ENCODE results near the gene MYBPC2. TPM values are rescaled to one million over a fixed set of nuclear protein-coding genes. Genes with fewer than 3 reads are reported as not detected.

Gene MYBPC2
- total RNA-seq, 1 donor from 2014 or later, result not detected

DNA sequence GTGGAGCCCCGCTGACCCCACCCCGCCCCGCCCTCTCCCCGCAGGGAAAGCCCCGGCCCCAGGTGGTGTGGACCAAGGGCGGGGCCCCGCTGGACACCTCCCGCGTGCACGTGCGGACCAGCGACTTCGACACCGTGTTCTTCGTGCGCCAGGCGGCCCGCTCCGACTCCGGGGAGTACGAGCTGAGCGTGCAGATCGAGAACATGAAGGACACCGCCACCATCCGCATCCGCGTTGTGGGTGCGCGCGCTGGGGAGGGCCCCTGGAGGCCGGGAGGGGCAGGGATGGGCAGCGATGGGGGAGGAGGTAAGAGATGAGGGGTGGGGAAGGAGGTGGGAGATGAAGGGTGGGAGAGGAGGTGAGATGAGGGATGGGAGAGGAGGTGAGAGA lies 26.4 kb downstream of the MYBPC2 start:
- H3K27me3 ChIP-seq (ENCODE audit: low read depth), result peaks cover 73% of the 10 kb centered on the region

DNA sequence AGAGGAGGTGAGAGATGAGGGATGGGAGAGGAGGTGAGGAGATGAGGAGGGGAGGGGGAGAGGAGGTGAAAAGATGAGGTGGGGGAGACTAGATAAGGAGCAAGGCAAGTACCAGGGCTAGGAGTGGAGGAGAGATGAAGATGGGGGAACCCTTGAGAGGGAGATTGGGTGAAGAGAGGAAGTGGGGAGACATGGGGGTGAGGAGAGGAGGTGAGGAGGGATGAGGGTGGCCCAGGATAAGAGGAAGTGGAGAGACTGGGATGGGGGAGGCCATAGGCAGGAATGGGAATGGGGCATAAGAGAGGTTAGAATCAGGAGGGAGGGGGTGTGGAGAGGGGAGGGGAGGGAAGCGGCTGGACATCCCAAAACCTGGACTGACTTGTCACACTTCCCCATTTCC lies 26.9 kb downstream of the MYBPC2 start:
- Histone ChIP-seq H3K4me3 (no peak overlapping the region), H3K27ac (replicated peaks) (no peak overlapping the region), H3K9me3 (replicated peaks) (no peaks in the 10 kb centered on the region), H3K36me3 (no peaks in the 10 kb centered on the region), H3K27me3 (ENCODE audit: low read depth) (peaks cover 77% of the 10 kb centered on the region), H3K4me1 (no peaks in the 10 kb centered on the region)
- intact Hi-C loops (cut with micrococcal nuclease), result loop anchor here (5.0 kb wide), 1 partner anchor 92 kb away; the partner anchor contains the start of gene NAPSA
- no peak for DNase-seq
- no peak for TF ChIP-seq CTCF (IDR thresholded peaks at IDR 0.05; ENCODE audit: borderline replicate concordance)

More for the DNA sequence above, 26.4 kb downstream of the MYBPC2 start:
- Histone ChIP-seq H3K4me3 (no peak overlapping the region), H3K36me3 (no peaks in the 10 kb centered on the region), H3K9me3 (replicated peaks) (no peaks in the 10 kb centered on the region), H3K27ac (replicated peaks) (no peak overlapping the region), H3K4me1 (no peaks in the 10 kb centered on the region)
- TF ChIP-seq CTCF (IDR thresholded peaks at IDR 0.05; ENCODE audit: borderline replicate concordance), result no peak
- no peak for DNase-seq
- intact Hi-C loops (cut with micrococcal nuclease), result no loop called here

GRCh38 chr19:50460161-50460765 lies 27.6 kb downstream of the MYBPC2 start:
- no peak for DNase-seq
- Histone ChIP-seq H3K9me3 (replicated peaks) (no peaks in the 10 kb centered on the region), H3K27me3 (ENCODE audit: low read depth) (peaks cover 82% of the 10 kb centered on the region), H3K27ac (replicated peaks) (no peak overlapping the region), H3K4me1 (no peaks in the 10 kb centered on the region), H3K4me3 (no peak overlapping the region), H3K36me3 (no peaks in the 10 kb centered on the region)
- intact Hi-C loops (cut with micrococcal nuclease), result loop anchor here (5.0 kb wide), 1 partner anchor 93 kb away; the partner anchor contains the start of gene NAPSA
- no peak for TF ChIP-seq CTCF (IDR thresholded peaks at IDR 0.05; ENCODE audit: borderline replicate concordance)

GRCh38 chr19:50461066-50461875 lies 28.6 kb downstream of the MYBPC2 start:
- Histone ChIP-seq H3K4me3 (no peak overlapping the region), H3K27me3 (ENCODE audit: low read depth) (peaks cover 83% of the 10 kb centered on the region), H3K9me3 (replicated peaks) (no peaks in the 10 kb centered on the region), H3K4me1 (no peaks in the 10 kb centered on the region), H3K27ac (replicated peaks) (no peak overlapping the region), H3K36me3 (no peaks in the 10 kb centered on the region)
- DNase-seq, result peak; percentile 36
- TF ChIP-seq CTCF (IDR thresholded peaks at IDR 0.05; ENCODE audit: borderline replicate concordance), result peak; percentile 85
- intact Hi-C loops (cut with micrococcal nuclease), result loop anchor here (5.0 kb wide), 1 partner anchor 94 kb away; the partner anchor contains the start of gene NAPSA

DNA sequence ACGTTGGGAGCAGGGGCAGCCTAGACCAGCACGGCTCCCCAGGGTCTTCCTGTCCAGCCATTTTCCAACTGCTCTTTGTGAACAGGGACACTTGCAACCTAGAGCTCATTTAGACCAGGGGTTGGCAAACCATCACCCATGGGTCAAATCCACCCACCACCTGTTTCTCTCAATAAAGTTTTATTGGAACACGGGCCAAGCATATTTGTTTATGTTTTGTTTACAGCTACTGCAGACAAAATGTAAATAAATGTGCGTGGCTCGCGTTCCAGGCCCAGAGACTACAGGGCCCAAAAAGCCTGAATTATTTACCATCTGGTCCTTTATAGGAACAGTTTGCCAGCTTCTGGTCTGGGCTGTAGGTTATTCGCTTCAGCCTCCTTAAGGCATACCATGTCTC lies 30.3 kb downstream of the MYBPC2 start:
- no peak for TF ChIP-seq CTCF (IDR thresholded peaks at IDR 0.05; ENCODE audit: borderline replicate concordance)
- peaks cover 73% of the 10 kb centered on the region for H3K27me3 ChIP-seq (ENCODE audit: low read depth)
- no peaks in the 10 kb centered on the region for H3K36me3 ChIP-seq
- H3K27ac ChIP-seq (replicated peaks), result no peak overlapping the region
- H3K4me1 ChIP-seq, result no peaks in the 10 kb centered on the region
- no peaks in the 10 kb centered on the region for H3K9me3 ChIP-seq (replicated peaks)
- intact Hi-C loops (cut with micrococcal nuclease), result loop anchor here (5.0 kb wide), 1 partner anchor 96 kb away; the partner anchor contains the start of gene NAPSA
- no peak for DNase-seq
- no peak overlapping the region for H3K4me3 ChIP-seq
